Left lung (tissue), 10 donors: ENCODE measurements around the gene OXCT1. TPM values are rescaled to one million over a fixed set of nuclear protein-coding genes. Genes with fewer than 3 reads are reported as not detected.

Experiments
- ATAC-seq: fragments of 200-7000 bp; cut with Tn5 transposase; one replicate; pipeline ENCODE4 v1.9.1; 2020; ENCODE audit warnings: moderate library complexity
- DNase-seq, 4 donors: peaks; one replicate each; pipeline ENCODE4 v3.0.0-alpha.2; 2013 to 2020
- H3K27ac ChIP-seq, 2 donors: fragments of 200-600 bp; sonication (generic) in 1 of 2; one replicate each; pipeline versions ENCODE4 v1.5.0 to v1.8.0; 2020 to 2021
- H3K27me3 ChIP-seq, 2 donors: fragments of 200-600 bp; sonication (generic) in 1 of 2; one replicate each; pipeline versions ENCODE4 v1.5.0 to v1.8.0; 2020 to 2021
- H3K36me3 ChIP-seq, 2 donors: fragments of 200-600 bp; sonication (generic) in 1 of 2; one replicate each; pipeline versions ENCODE4 v1.5.0 to v1.8.0; 2020 to 2021
- H3K4me1 ChIP-seq, 2 donors: fragments of 200-600 bp; one replicate each; pipeline ENCODE4 v1.8.0; 2021
- H3K4me3 ChIP-seq, 2 donors: fragments of 200-600 bp; sonication (generic) in 1 of 2; one replicate each; pipeline versions ENCODE4 v1.5.0 to v1.8.0; 2020 to 2021; ENCODE audit warnings: mild to moderate bottlenecking in 1 of 2
- H3K9me3 ChIP-seq, 2 donors: fragments of 200-600 bp; sonication (generic) in 1 of 2; one replicate each; pipeline versions ENCODE4 v1.5.0 to v1.8.0; 2020 to 2021
- CTCF ChIP-seq, 2 donors: fragments of 200-600 bp; sonication (generic) in 1 of 2; IDR thresholded peaks; one replicate each; pipeline versions ENCODE4 v1.5.0 to v1.8.0; 2021; ENCODE audit warnings: antibody characterized with exemption in 2 of 2
- intact Hi-C, 2 donors: fragments of 100-400 bp; cut with DNase I; formaldehyde crosslinking; loops; one replicate each; pipeline versions ENCODE4 v1.11.2 to v1.14.2; 2022
- polyA plus RNA-seq, 6 donors: library from polyadenylated mRNA; unstranded; fragments of 120-200 nt; gene quantifications; one replicate each; pipeline ENCODE4 v1.2.1, GENCODE V29; 2013; ENCODE audit not compliant: insufficient read length in 6 of 6
- total RNA-seq, 2 donors: library from RNA; stranded (reverse); fragmentation: NEBNext Ultra II Directional; extraction: Animal tissue kit (Norgen Biotek cat#: 25700); gene quantifications; one replicate each; pipeline ENCODE4 v1.2.1, GENCODE V29; 2021
- donor health status: DM: no; HTN: yes; CAD: no.
- donor health status: DM: no; HTN: no; CAD: no.

Gene OXCT1
- total and polyA plus RNA-seq, 8 donors = 20.5 to 27.3 (median 23.4) TPM

DNA sequence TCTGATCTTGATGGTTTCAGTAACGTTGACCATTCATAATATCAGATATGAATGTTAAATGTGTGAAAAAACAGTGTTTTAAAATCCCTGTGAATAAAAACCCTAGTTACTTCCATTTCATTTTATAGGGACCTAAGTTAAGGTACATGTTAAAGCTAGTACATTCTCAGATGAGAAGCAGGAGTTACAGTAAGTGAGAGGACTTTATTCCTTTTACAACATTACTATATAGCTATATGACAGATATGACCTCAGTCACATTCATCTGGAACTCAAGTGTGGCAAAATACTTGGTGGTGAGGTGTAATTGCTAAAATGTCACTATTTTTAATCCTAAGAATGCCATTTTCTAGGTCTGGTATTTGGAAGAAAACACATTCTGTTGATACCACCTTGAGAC is 96.4 kb downstream of the OXCT1 start:
- ATAC-seq (no peak), DNase-seq (no peak)
- TF ChIP-seq CTCF (IDR thresholded peaks at IDR 0.05) = no peak
- Histone ChIP-seq H3K27ac (no peak overlapping the region), H3K27me3 (no peaks in the 10 kb centered on the region), H3K36me3 (no peaks in the 10 kb centered on the region), H3K9me3 (no peaks in the 10 kb centered on the region), H3K4me3 (no peak overlapping the region), H3K4me1 (no peaks in the 10 kb centered on the region)
- intact Hi-C loops = no loop called here

GRCh38 chr5:41772785-41773442 is 97.3 kb downstream of the OXCT1 start:
- TF ChIP-seq CTCF (IDR thresholded peaks at IDR 0.05) = no peak
- Histone ChIP-seq H3K36me3 (no peaks in the 10 kb centered on the region), H3K4me3 (no peak overlapping the region), H3K27me3 (no peaks in the 10 kb centered on the region), H3K27ac (no peak overlapping the region), H3K4me1 (no peaks in the 10 kb centered on the region), H3K9me3 (no peaks in the 10 kb centered on the region)
- intact Hi-C loops = no loop called here
- ATAC-seq = no peak
- no peak for DNase-seq

GRCh38 chr5:41772056-41772455 is 98.2 kb downstream of the OXCT1 start:
- no peaks in the 10 kb centered on the region for H3K4me1 ChIP-seq
- no peak for DNase-seq
- H3K4me3 ChIP-seq = no peak overlapping the region
- TF ChIP-seq CTCF (IDR thresholded peaks at IDR 0.05) = no peak
- no peaks in the 10 kb centered on the region for H3K36me3 ChIP-seq
- intact Hi-C loops = no loop called here
- H3K27ac ChIP-seq = no peak overlapping the region
- H3K9me3 ChIP-seq = no peaks in the 10 kb centered on the region
- no peak for ATAC-seq
- H3K27me3 ChIP-seq = no peaks in the 10 kb centered on the region

- no peak overlapping the region for H3K27ac ChIP-seq
- intact Hi-C loops = no loop called here
- H3K27me3 ChIP-seq = no peaks in the 10 kb centered on the region
- H3K36me3 ChIP-seq = no peaks in the 10 kb centered on the region
- DNase-seq (no peak), ATAC-seq (no peak)
- no peaks in the 10 kb centered on the region for H3K4me1 ChIP-seq
- H3K9me3 ChIP-seq = no peaks in the 10 kb centered on the region
- no peak overlapping the region for H3K4me3 ChIP-seq
- TF ChIP-seq CTCF (IDR thresholded peaks at IDR 0.05) = no peak
Measured at GRCh38 chr5:41770799-41771198, 99.4 kb downstream of the OXCT1 start.

DNA sequence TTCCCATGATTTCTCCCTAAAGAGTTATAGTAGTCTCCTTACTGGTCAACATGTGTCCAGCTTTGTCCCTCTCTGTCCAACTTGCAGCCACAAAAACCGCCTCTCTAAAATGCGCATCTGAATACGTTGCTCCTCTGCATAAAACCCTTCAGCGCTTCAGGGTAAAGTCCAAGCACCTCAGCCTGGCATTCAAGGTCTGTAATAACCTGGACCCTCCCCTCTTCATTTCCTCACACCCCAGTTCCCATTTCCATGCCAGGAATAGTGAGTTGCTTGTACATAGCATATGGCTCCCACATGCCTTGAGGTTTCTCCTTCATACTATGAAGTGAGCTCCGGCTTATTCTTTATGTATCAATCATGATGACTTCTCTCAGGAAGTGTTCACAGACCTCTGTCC is 101.5 kb downstream of the OXCT1 start:
- no peak overlapping the region for H3K4me3 ChIP-seq
- H3K27ac ChIP-seq = no peak overlapping the region
- no peaks in the 10 kb centered on the region for H3K36me3 ChIP-seq
- intact Hi-C loops = no loop called here
- no peak for DNase-seq
- TF ChIP-seq CTCF (IDR thresholded peaks at IDR 0.05) = no peak
- no peaks in the 10 kb centered on the region for H3K27me3 ChIP-seq
- no peaks in the 10 kb centered on the region for H3K4me1 ChIP-seq
- no peaks in the 10 kb centered on the region for H3K9me3 ChIP-seq
- ATAC-seq = no peak
